Activated T-cell treated with anti-CD3 and anti-CD28 coated beads for 24 hours (primary cell): ENCODE results near the gene ZNF768.
A peak's percentile ranks its signal among the peaks of the same experiment; 100 is the strongest.
"Not testable (repeated sequence)": the region's sequence is repeated elsewhere in the genome, so short reads cannot be mapped to it uniquely, and the experiment has no call there.

Source experiments
- DNase-seq: peaks from one replicate; pipeline ENCODE4 v3.0.0-alpha.2; 2020; ENCODE audit warnings: low read depth

Gene ZNF768

DNA sequence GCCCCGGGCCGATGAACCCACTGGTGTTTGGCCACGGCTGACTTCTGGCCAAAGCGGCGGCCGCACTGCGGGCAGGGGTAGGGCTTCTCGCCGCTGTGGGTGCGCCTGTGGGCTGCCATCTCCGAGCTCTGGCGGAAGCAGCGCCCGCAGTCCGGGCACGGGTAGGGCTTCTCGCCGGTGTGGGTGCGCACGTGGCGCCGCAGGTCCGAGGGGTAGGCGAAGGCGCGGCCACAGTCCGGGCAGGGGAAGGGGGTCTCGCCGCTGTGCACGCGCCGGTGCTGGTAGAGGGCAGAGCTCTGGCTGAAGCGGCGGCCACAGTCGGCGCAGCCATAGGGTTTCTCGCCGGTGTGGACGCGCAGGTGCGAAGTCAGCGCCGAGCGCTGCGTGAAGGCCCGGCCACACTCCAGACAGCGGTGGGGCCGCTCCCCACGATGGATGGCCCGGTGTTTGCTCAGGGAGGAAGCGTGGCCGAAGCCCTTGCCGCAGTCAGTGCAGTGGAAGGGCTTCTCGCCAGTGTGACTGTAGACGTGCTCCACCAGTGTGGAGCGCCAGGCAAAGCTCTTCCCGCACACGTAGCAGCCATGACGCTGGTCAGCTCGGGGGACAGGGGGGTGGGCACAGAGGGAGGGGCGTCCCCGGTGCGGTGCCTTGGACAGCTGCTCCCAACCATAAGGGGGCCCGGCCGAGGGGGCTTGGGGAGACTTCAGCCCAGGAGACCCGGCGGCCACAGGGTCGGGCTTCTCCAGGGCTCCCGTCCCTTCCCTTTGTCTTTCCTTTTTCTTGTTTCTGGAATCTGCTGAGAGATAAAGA, 29.2 kb upstream of the ZNF768 start:
- no peak for DNase-seq

DNA sequence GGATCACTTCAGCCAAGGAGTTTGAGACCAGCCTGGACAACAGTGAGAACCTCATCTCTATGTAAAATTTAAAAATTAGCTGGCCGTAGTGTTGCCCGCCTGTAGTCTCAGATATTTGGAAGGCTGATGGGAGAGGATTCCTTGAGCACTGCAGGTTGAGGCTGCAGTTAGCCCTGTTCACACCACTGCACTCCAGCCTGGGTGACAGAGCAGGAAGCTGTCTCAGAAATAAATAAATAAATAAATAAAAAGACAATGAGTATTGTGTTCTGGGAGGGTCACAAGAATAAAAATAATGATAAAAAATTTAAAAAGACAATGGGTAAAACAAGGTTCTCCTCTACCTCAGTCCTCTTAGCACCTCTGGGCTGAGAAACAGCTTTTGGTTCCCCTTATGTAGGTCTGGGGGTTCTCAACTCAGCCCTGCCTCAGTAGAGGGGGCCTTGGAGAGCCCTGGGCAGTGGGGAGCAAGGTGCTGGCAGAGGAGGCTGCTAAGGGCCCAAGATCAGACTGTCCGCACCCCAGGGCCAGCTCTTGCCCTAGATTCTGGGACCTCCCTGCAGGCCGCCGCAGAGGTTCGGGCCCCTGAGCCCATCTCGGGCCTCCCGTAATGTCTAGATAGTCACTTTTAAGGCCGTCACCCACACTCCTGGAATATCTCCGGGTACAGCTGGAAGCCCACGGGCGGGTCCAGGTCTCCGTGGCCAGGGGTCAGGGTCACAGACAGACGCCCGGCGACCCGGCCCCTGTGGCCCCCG, 28.4 kb upstream of the ZNF768 start:
- no peak for DNase-seq

DNA sequence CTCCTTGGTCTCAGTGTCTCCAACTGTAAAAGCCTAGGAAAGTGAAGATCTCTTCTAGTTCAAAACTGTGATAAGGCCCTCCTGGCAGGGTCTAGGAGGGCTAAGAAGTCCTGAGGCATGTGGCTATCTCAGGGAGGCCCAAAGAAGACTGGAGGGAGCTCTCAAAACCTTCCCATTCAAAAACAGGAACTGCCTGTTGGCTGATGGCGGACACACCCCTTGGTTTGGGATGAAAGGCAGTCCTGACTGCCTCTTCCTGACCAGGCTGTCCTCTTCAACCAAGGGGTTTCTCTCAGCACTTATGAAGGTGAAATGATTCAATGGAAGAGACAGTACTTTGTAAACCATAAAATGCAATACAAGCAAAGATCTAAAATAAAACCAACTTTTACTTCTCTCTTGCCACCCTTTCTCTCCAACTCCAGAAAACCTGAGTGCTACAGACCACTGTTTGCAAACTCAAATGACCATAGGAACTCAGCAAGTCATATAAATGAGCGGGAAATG, 27.1 kb upstream of the ZNF768 start:
- DNase-seq = no peak

DNA sequence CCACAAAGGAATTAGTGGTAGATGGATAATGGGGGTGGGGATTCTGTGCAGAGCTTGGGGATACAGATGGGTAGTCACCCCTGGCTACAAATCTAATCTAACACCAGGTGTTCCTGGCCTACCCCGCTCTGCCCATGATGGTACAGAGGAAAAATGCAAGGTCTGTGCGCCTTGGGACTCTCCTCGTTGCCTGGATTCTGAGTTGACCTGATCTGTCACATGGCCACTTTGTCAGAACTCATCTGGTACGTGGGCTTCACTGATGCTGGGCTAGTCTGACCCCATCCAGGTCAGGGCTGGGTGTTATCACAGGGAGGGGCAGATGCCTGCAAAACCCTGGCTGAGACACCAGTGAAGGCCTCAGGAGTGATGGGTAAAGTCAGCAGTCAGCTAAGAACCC, 26.6 kb upstream of the ZNF768 start:
- DNase-seq = no peak

DNA sequence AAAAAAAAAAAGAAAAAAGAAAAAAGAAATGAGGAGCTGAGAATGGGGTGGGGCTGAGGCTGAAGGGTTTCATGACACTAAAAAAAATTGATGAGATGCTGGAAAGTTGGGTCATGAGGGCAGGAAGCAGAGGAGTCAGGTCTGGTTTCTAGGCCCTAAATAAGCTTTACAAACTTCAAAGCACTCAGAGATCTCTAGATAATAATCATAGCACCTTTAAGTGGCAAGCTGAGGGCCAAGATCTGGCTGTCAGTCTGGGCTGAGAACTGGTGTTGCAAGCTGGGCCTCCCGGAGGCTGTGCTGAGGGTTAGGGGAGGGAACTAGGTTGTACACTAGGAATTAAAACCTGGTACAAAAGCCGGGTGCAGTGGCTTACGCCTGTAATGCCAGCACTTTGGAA, 25.4 kb upstream of the ZNF768 start:
- DNase-seq = peak; percentile 62

DNA sequence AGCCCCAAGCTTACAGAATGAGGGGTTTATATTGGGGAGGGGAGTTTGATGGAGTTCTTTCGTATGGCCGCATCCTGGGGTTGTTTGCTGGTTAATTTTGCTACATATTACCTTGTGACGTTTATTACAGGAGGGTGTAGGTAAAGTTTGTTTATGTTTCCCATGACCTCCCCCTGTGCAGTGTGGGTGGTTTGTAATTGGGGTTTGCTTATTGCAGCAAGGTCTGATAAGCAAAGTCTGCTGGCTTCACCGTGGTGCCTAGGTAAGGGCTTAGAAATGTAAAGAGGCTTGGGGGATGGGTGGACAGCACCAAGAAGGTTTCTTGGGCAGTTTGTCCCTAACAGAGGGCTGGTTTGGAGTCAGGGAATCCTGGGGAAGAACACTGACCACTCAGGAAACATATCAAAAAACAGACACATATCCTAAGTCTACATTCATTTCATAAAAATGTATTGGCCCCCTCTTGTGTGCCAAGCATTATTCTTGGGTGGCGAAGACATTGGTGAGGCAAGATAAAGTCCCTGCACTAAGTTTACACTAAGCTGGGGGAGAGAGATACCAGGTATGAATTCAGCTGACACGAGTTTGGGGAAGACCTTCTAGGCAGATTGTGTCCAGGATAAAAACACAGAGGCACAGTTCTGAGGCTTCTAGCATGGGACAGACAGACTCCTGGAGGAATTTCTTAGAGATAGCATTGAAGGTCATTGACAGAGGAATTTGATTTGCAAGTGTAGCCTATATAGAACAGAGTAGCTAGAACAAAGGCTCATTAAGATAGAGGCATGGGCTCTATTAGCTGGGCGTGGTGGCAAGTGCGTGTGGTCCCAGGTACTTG, 22.3 kb upstream of the ZNF768 start:
- DNase-seq = no peak

DNA sequence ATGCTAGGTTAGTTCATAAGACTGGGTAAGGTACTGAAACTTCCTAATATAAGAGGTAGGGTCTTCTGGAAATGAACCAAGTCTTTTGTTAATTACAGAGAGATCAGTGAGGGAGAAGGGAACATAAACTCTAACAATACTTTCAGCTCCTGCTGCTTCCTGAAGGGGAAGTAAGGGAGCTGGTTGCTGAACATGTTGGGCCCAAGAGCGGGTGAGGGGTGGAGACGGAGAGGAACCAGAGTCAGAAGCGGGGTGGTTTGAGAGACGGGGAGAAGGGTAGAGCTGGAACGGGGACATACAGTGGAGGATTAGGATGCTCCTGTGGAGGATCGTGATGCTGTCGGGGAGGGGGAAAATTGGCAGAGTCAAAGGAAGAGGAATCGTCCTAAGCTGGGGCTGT, 19.7 kb upstream of the ZNF768 start:
- DNase-seq = no peak

DNA sequence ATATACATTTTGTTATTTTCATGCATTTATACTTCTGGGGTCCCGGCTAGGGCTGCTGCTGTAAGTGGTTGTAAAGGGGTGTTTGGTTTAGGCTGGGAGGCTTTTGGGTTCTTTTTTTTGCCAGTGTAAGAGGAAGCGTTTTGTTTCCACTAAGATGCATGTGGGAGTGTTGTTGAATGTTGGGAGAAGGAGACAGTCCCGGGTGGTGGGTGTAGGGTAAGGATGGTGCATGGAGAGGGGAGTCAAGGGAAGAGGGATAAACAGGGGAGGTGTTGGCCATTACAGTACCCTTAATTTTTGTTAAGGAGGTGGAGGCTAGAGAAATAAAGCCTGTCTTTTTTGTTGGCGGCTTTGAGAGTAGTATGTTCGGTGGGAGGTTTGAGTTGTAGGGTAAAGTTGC, 16.7 kb upstream of the ZNF768 start:
- DNase-seq = no peak

DNA sequence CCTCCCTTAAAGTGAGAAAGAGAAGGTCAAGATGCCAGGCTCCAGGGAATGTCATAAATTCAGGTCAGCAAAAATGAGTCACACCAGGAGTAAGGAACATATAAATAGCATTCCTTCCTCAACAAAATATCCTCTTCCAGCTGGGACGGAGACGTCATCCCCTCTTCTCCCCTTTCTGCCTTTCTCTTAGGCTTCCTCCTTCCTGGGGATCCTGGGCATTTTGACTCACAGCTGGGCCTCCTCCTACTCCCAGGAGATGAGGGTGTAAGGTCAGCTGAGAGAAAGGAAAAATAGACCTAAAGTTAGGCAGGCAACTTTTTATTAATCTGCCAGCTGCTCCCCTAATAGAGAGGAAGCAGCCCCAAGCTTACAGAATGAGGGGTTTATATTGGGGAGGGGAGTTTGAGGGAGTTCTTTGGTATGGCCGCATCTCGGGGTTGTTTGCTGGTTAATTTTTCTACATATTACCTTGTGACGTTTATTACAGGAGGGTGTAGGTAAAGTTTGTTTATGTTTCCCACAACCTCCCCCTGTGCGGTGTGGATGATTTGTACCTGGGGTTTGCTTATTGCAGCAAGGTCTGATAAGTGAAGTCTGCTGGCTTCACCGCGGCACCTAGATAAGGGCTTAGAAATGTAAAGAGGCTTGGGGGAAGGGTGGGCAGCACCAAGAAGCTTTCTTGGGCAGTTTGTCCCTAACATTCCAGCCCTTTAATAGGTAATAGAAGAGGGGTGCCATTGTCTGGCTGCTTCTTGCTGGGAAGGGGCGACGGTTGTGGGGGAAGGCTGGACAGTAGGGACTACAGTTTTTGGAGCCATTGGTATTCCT, 15.3 kb upstream of the ZNF768 start:
- no peak for DNase-seq

DNA sequence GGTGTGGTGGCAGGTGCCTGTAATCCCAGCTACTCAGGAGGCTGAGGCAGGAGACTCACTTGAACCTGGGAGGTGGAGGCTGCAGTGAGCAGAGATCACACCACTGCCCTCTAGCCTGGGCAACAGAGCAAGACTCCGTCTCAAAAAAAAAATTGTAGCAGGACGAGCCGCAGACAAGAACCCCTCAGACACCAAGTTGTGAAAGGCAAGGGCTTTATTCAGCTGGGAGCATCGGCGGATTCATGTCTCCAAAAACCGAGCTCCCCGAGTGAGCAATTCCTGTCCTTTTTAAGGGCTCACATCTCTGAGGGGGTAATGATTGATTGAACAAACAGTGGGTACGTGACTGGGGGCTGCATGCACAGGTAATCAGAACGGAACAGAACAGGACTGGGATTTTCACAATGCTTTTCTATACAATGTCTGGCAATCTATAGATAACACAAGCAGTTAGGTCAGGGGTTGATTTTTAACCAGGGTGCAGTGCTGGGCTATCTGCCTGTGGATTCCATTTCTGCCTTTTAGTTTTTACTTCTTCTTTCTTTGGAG, 14.6 kb upstream of the ZNF768 start:
- DNase-seq = not testable (repeated sequence)

DNA sequence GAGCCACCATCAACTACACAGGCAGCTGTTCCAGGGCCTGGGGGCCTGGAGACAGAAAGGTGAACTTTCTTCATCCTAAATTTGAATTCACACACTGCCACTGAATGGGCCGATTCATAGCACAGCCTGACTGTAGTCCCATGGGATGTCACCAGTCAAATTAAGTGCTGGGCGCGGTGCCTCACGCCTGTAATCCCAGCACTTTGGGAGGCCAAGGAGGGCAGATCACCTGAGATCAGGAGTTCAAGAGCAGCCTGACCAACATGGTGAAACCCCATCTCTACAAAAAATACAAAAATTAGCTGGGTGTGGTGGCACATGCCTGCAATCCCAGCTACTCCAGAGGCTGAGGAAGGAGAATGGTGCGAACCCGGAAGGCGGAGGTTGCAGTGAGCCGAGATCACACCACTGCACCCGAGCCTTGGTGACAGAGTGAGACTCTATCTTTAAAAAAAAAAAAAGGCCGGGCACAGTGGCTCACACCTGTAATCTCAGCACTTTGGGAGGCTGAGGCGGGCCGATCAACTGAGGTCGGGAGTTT, 13.7 kb upstream of the ZNF768 start:
- DNase-seq = not testable (repeated sequence)

DNA sequence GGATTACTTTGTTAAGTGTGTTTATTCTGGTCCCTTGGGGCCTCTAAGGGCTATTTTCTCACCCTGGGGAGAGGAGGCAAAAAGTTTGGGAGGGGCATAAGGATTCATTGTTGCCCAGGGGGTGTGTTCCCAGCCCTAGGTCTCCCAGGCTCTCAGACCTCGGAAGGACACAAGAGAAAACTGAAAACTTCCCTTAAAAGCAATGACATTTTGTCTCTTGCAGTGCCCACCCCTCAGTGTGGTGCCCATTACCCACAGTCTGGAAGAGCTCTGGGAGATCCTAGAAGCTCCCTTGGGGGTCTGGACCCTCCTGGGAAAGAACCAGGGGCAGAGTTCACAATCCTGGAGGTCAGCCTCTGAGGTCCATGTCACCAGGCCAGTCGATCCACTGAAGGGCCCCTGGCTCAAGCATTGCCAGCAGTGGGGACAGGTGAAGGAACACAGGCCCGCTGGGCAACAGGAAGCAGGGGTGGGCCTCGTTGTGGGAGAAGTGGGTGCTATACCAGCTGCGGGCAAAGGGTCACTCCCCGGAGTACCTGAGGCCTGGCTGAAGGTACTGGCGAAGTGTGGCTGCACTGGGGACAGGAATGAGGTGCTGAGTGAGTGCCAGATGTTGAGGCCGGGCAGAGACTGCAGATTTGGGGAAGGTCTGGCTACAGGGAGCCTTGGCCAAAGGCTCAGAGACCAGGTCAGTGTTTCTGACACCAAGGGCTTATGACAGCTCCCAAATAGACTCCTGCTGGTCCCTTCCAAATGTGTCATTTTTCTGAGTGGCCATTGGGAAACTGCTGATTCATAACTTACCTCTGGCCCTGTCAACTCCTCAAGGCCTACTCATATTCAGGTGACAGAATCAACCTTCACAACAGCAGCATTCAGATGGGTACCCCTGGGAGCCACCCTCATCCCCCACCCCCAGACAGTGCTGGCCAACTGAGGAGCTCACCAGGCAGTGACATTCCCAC, 12.9 kb upstream of the ZNF768 start:
- no peak for DNase-seq

DNA sequence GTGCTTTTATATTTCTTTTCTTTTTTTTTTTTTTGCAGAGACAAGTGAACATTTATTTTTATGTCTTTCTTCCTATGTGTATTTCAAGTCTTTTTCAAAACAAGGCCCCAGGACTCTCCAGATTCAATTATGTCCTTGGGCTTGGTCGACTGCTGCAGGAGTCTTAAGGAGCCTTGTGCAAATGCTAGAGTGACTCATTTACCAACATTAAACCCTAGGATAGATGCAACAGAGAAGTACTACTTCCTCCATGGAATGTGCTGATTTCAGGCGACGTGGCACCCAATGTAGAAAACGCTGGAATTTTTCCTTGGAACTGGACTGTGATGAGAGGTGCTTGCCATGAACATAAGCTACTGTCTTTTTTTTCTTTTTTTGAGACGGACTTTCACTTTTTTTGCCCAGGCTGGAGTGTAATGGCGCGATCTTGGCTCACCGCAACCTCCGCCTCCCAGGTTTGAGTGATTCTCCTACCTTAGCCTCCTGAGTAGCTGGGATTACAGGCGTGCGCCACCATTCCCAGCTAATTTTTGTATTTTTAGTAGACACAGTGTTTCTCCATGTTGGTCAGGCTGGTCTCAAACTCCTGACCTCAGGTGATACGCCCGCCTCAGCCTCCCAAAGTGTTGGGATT, 10.1 kb upstream of the ZNF768 start:
- not testable (repeated sequence) for DNase-seq

DNA sequence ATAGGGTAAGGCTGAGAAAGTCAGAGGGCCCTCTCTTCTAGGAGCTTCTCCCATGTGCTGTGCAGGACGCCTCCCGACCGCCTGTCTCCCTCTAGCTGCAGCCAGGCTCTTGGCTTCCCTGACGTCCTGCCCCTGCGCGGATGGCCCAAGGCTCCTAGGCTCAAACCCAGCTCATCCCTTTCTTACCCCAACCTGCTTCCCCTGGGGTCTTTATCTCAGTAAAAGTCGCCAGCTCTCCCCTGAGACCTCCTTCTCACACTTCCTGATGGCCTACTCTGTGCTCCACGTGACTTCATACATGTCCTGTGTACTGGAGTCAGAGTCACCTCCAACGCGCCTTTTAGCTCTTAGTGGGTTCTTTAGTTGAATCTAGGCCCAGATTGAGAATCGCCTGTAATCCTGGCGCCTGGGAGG, 9.4 kb upstream of the ZNF768 start:
- DNase-seq = peak; percentile 59

DNA sequence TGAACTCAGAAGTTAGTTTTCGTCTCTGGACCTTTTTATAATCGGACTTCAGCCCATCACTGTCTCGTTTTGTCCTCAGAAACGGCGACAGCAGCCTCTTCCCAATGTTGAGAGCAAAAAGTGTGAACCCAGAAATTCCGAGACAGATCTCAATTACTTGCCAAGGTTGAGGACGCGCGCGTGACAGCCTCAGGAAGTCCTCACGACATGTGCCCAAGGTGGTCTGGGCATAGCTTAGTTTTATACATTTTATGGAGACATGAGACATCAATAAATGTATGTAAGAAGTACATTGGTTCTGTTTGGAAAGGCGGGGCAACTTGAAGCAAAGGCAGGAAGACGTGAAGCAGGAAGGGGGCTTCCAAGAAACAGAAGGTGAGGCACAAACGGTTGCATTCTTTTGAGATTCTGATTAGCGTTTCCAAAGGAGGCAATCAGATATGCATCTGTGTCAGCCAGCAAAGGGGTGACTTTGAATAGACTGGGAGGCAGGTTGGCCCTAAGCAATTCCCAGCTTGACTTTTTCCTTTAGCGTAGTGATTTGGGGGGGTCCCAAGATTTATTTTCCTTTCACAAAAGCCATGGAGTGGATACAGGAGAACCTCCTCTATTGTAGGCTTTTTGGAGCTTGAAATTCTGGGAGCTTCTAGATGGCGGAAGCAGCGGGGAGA, 8.9 kb upstream of the ZNF768 start:
- no peak for DNase-seq

DNA sequence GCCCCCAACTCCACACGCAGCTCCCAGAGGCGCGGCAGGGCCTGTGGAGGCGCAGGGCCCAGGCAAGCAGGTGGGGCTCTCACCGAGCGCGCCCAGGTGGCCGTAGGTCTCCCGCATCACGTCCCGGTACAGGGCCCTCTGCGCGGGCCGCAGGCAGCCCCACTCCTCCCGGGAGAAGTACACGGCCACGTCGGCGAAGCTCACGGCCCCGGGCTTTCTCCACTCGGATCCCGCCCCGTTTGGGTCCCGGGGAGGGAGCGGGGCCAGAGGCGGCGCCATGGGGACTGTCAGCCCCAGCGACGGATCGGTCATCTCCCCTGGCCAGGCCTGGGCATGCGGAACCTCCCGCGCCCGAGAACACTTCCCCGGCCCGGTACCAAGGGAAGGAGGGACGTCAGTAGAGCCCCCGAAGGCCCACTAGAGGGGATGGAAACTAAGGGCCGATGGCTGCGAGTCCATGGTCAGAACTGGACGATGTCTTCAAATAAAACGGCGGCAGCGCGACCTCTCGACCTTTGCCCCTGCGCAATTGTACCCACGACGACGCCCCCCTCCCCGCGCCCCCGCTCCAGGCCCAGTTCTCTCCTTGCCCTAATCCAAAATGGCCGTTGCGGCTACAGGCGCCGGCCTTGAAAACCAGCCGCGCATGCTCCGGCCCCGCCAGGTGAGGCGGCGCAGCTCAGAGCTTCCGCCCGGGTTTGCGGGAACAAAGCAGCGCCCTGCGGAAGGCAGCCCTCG, 8.2 kb upstream of the ZNF768 start, which contains the start of gene ZNF747:
ZNF747 (minus strand) TSS at position 491 of the 738 bp plus-strand sequence; CDS start at position 312, 179 bp downstream.
- peak; percentile 90 for DNase-seq

DNA sequence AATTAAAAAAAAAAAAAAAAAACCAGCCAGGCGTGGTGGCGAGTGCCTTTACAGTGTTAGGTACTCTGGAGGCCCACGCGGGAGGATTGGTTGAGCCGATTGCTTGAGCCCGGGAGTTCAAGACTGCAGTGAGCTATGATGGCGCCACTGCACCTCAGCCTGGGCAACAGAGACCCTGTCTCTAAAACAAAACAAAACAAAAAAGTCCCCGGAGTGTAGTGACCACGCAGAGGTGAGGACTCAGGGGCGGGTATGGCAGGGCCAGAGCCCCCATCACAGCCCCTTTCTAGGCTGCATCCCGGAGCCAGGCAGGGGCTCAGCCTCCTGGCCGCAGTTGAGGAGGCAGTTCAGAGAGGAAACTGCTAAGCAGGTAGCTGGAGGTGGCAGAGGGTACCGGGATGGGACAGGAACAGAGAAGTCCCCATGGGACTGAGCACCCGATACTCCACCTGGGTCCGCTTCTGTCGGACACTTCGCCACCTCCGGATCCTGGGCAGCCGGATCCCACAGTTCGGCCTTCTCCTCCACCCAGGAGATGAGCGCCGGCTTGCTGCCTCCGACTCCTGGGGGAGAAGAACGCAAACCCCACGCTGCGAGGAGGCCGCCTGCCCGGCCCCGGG, 7.5 kb upstream of the ZNF768 start:
- no peak for DNase-seq
